H9 (cell line): Measurements from ENCODE around the gene HIGD1B. TPM values are rescaled to one million over a fixed set of nuclear protein-coding genes. Genes with fewer than 3 reads are reported as not detected.

ENCODE experiments used
- DNase-seq: peaks from one replicate; pipeline ENCODE4 v3.0.0-alpha.2; 2017
- H2AFZ ChIP-seq: one replicate; pipeline ENCODE4 v1.6.1; 2013; ENCODE audit warnings: mild to moderate bottlenecking, low read length, control low read depth, moderate library complexity
- H2AK5ac ChIP-seq: 2 replicates; pipeline ENCODE4 v1.6.1; 2013; ENCODE audit warnings: low read length, control low read depth, mixed read lengths; ENCODE audit not compliant: insufficient read length
- H2BK120ac ChIP-seq: one replicate; pipeline ENCODE4 v1.6.1; 2013; ENCODE audit warnings: low read depth, mild to moderate bottlenecking, low read length, control low read depth, inconsistent platforms; ENCODE audit not compliant: poor library complexity, severe bottlenecking
- H2BK12ac ChIP-seq: 2 replicates; pipeline ENCODE4 v1.6.1; 2013; ENCODE audit warnings: low read length, control low read depth, mixed read lengths, low read depth; ENCODE audit not compliant: insufficient read length
- H2BK15ac ChIP-seq: 2 replicates; pipeline ENCODE4 v1.6.1; 2013; ENCODE audit warnings: low read depth, low read length, control low read depth
- H2BK20ac ChIP-seq: one replicate; pipeline ENCODE4 v1.6.1; 2013; ENCODE audit warnings: low read depth, mild to moderate bottlenecking, low read length, control low read depth, inconsistent platforms; ENCODE audit not compliant: poor library complexity, severe bottlenecking
- H2BK5ac ChIP-seq: 2 replicates; pipeline ENCODE4 v1.6.1; 2013; ENCODE audit warnings: low read length, control low read depth, mixed read lengths; ENCODE audit not compliant: insufficient read length
- H3K14ac ChIP-seq: 2 replicates; pipeline ENCODE4 v1.6.1; 2013; ENCODE audit warnings: low read length, control low read depth; ENCODE audit not compliant: insufficient read depth
- H3K18ac ChIP-seq: 2 replicates; pipeline ENCODE4 v1.6.1; 2013; ENCODE audit warnings: low read depth, mild to moderate bottlenecking, mixed read lengths, low read length, control low read depth; ENCODE audit not compliant: insufficient read length
- H3K23ac ChIP-seq: 2 replicates; pipeline ENCODE4 v1.6.1; 2013; ENCODE audit warnings: low read length, control low read depth, mixed read lengths, low read depth; ENCODE audit not compliant: insufficient read length
- H3K23me2 ChIP-seq: 2 replicates; pipeline ENCODE4 v1.6.1; 2013; ENCODE audit warnings: low read depth, mild to moderate bottlenecking, mixed read lengths, low read length, control low read depth; ENCODE audit not compliant: insufficient read length, poor library complexity, severe bottlenecking
- H3K27ac ChIP-seq: 2 replicates; pipeline ENCODE4 v1.5.1; 2013; ENCODE audit warnings: low read length, control low read depth, mixed read lengths, low read depth; ENCODE audit not compliant: insufficient read length
- H3K27me3 ChIP-seq: 2 replicates; pipeline ENCODE4 v1.6.1; 2013; ENCODE audit warnings: low read length, control low read depth, inconsistent platforms; ENCODE audit not compliant: insufficient read depth
- H3K4ac ChIP-seq: 2 replicates; pipeline ENCODE4 v1.6.1; 2013; ENCODE audit warnings: low read depth, mild to moderate bottlenecking, control low read depth, inconsistent platforms, low read length, moderate library complexity
- H3K4me1 ChIP-seq: 2 replicates; pipeline ENCODE4 v1.6.1; 2013; ENCODE audit warnings: low read length, control low read depth, inconsistent platforms; ENCODE audit not compliant: insufficient read depth
- H3K4me2 ChIP-seq: 2 replicates; pipeline ENCODE4 v1.6.1; 2013; ENCODE audit warnings: low read length, control low read depth, mixed read lengths; ENCODE audit not compliant: insufficient read length, insufficient read depth
- H3K56ac ChIP-seq: 2 replicates; pipeline ENCODE4 v1.6.1; 2013; ENCODE audit warnings: low read depth, mild to moderate bottlenecking, mixed read lengths, low read length, control low read depth; ENCODE audit not compliant: insufficient read length
- H3K79me1 ChIP-seq: 2 replicates; pipeline ENCODE4 v1.6.1; 2013; ENCODE audit warnings: low read depth, mild to moderate bottlenecking, moderate library complexity, low read length, control low read depth, inconsistent platforms; ENCODE audit not compliant: insufficient read depth, poor library complexity, severe bottlenecking
- H3K79me2 ChIP-seq: 2 replicates; pipeline ENCODE4 v1.6.1; 2013; ENCODE audit warnings: low read length, control low read depth, inconsistent platforms; ENCODE audit not compliant: insufficient read depth
- H3K9ac ChIP-seq: 2 replicates; pipeline ENCODE4 v1.6.1; 2013; ENCODE audit warnings: low read length, control low read depth, mixed read lengths; ENCODE audit not compliant: insufficient read length; ENCODE audit errors: extremely low read depth
- H3K9me3 ChIP-seq: one replicate; pipeline ENCODE4 v1.6.1; 2013; ENCODE audit warnings: low read depth, low read length, inconsistent platforms; ENCODE audit not compliant: control insufficient read depth
- H3T11ph ChIP-seq: one replicate; pipeline ENCODE4 v1.6.1; 2013; ENCODE audit warnings: mild to moderate bottlenecking, low read length, control low read depth, inconsistent platforms
- H4K20me1 ChIP-seq: one replicate; pipeline ENCODE4 v1.6.1; 2013; ENCODE audit not compliant: control insufficient read depth, insufficient read length, insufficient read depth
- H4K5ac ChIP-seq: 2 replicates; pipeline ENCODE4 v1.6.1; 2013; ENCODE audit warnings: low read depth, mild to moderate bottlenecking, mixed read lengths, low read length, control low read depth; ENCODE audit not compliant: insufficient read length
- H4K8ac ChIP-seq: replicated peaks from 2 replicates; pipeline ENCODE4 v1.6.1; 2013; ENCODE audit warnings: low read length, control low read depth, mixed read lengths, low read depth; ENCODE audit not compliant: insufficient read length
- H4K91ac ChIP-seq: 2 replicates; pipeline ENCODE4 v1.6.1; 2013; ENCODE audit warnings: low read depth, mild to moderate bottlenecking, moderate library complexity, mixed read lengths, low read length, control low read depth; ENCODE audit not compliant: insufficient read length
- H3K27ac Mint-ChIP-seq, 3 experiments: 2 replicates in 2 of 3; 3 replicates in 1 of 3; pipeline ENCODE4 v1.8.0; 2020 to 2021; ENCODE audit warnings: mixed read lengths in 3 of 3, mild to moderate bottlenecking in 1 of 3, moderate library complexity in 1 of 3
- H3K27me3 Mint-ChIP-seq: 2 replicates; pipeline ENCODE4 v1.8.0; 2021; ENCODE audit warnings: low read depth, mild to moderate bottlenecking, moderate library complexity, mixed read lengths
- H3K36me3 Mint-ChIP-seq, 3 experiments: 2 replicates in 2 of 3; 3 replicates in 1 of 3; pipeline ENCODE4 v1.8.0; 2020 to 2021; ENCODE audit warnings: low read depth in 3 of 3, mixed read lengths in 3 of 3; ENCODE audit not compliant: insufficient read depth in 1 of 3
- H3K4me1 Mint-ChIP-seq, 2 experiments: 2 replicates each; pipeline ENCODE4 v1.8.0; 2020; ENCODE audit warnings: mixed read lengths in 2 of 2
- H3K4me3 Mint-ChIP-seq, 2 experiments: 2 replicates in 1 of 2; 3 replicates in 1 of 2; pipeline ENCODE4 v1.8.0; 2020 to 2021; ENCODE audit warnings: mild to moderate bottlenecking in 2 of 2, mixed read lengths in 2 of 2, moderate library complexity in 1 of 2
- H3K9me3 Mint-ChIP-seq, 2 experiments: 2 replicates in 1 of 2; 3 replicates in 1 of 2; pipeline ENCODE4 v1.8.0; 2020; ENCODE audit warnings: mild to moderate bottlenecking in 2 of 2, mixed read lengths in 2 of 2, moderate library complexity in 1 of 2
- WGBS: extraction: QIAGEN DNeasy Blood & Tissue Kit; methylation state at CpG from one replicate; pipeline ENCODE4 v1.1.7; 2013; ENCODE audit warnings: missing lambda C conversion rate, low lambda C conversion rate, mixed read lengths; ENCODE audit not compliant: insufficient read length; ENCODE audit errors: extremely low coverage; 5-methylcytosine and 5-hydroxymethylcytosine counted together
- total RNA-seq: library from RNA; stranded (reverse); gene quantifications from 2 replicates; pipeline ENCODE4 v1.2.1, GENCODE V29; 2021
- TF ChIP-seq, protein P1 (sequence below): fragments of 200-600 bp; sonication (generic); conservative IDR thresholded peaks from 3 replicates; pipeline ENCODE4 v1.8.0; 2021; ENCODE audit warnings: antibody characterized with exemption, mild to moderate bottlenecking

The HIGD1B gene
- total RNA-seq, 1 experiment from 2014 or later = not detected

- H3K36me3 Mint-ChIP-seq = peaks cover 46 to 76% (median 65%) of the 10 kb centered on the region in 3 experiments
- H3K9me3 Mint-ChIP-seq = no peaks in the 10 kb centered on the region
Measured at GRCh38 chr17:44801880-44802279, 45.8 kb upstream of the HIGD1B start.

More at GRCh38 chr17:44801880-44802279, 45.8 kb upstream of the HIGD1B start:
- Histone ChIP-seq H4K8ac (no peak overlapping the region), H3K79me1 (peaks cover 5% of the 10 kb centered on the region), H3K23ac (no peak overlapping the region), H2BK120ac (no peak overlapping the region), H2AFZ (no peak overlapping the region), H3K18ac (no peak overlapping the region), H3K27me3 (no peaks in the 10 kb centered on the region), H3T11ph (no peak overlapping the region), H4K5ac (no peak overlapping the region), H2BK12ac (no peak overlapping the region), H2BK5ac (no peak overlapping the region), H4K20me1 (no peaks in the 10 kb centered on the region), H3K4ac (no peak overlapping the region), H2BK15ac (no peak overlapping the region), H3K56ac (no peak overlapping the region), H3K9me3 (no peaks in the 10 kb centered on the region), H3K4me2 (no peak overlapping the region), H4K91ac (no peak overlapping the region), H3K4me1 (no peaks in the 10 kb centered on the region; the same call in 1 of the 2 replicates), H3K23me2 (no peaks in the 10 kb centered on the region), H2BK20ac (no peak overlapping the region), H3K9ac (no peak overlapping the region), H3K14ac (no peak overlapping the region), H2AK5ac (no peak overlapping the region), H3K79me2 (no peaks in the 10 kb centered on the region), H3K27ac (no peak overlapping the region)
- H3K4me1 Mint-ChIP-seq = peaks cover 0 to 4% of the 10 kb centered on the region in 2 experiments; a peak in 1 of 4 replicates
- DNase-seq = no peak
- WGBS = no CpG with 5 or more reads among the region's 5 CpGs
- H3K27me3 Mint-ChIP-seq = no peaks in the 10 kb centered on the region
- TF ChIP-seq, protein P1, sequence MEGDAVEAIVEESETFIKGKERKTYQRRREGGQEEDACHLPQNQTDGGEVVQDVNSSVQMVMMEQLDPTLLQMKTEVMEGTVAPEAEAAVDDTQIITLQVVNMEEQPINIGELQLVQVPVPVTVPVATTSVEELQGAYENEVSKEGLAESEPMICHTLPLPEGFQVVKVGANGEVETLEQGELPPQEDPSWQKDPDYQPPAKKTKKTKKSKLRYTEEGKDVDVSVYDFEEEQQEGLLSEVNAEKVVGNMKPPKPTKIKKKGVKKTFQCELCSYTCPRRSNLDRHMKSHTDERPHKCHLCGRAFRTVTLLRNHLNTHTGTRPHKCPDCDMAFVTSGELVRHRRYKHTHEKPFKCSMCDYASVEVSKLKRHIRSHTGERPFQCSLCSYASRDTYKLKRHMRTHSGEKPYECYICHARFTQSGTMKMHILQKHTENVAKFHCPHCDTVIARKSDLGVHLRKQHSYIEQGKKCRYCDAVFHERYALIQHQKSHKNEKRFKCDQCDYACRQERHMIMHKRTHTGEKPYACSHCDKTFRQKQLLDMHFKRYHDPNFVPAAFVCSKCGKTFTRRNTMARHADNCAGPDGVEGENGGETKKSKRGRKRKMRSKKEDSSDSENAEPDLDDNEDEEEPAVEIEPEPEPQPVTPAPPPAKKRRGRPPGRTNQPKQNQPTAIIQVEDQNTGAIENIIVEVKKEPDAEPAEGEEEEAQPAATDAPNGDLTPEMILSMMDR = no peak
- no peak overlapping the region for H3K4me3 Mint-ChIP-seq
- peak overlapping the region in 1 of 3 experiments; percentile 77; a peak in 2 of 7 replicates for H3K27ac Mint-ChIP-seq
